Transverse colon (tissue), 4 donors: ENCODE measurements around the gene CCDC188.

Experiments used
- EP300 ChIP-seq: sonication (generic); formaldehyde crosslinking; IDR thresholded peaks from one replicate; pipeline ENCODE4 v1.6.1; 2017; ENCODE audit warnings: antibody characterized with exemption, low read depth
- POLR2A ChIP-seq: fragments of 450-650 bp; IDR thresholded peaks from one replicate; pipeline ENCODE4 v1.6.1; 2016; ENCODE audit warnings: antibody characterized with exemption, mild to moderate bottlenecking, moderate library complexity
- POLR2AphosphoS5 ChIP-seq, 3 donors: sonication (generic); formaldehyde crosslinking; IDR thresholded peaks; one replicate each; pipeline ENCODE4 v1.6.1; 2016; ENCODE audit warnings: antibody characterized with exemption in 3 of 3
- TF ChIP-seq, protein P1 (sequence below), 5 experiments: fragments of 200-600 bp in 3 of 5; fragments of 450-650 bp in 2 of 5; sonication (generic) in 3 of 5; IDR thresholded peaks; 1 replicate in 2 of 5; 2 replicates in 3 of 5; pipeline ENCODE4 v1.5.1; 2016 to 2017; ENCODE audit warnings: antibody characterized with exemption in 5 of 5, inconsistent platforms in 3 of 5, mild to moderate bottlenecking in 2 of 5, moderate library complexity in 1 of 5

DNA sequence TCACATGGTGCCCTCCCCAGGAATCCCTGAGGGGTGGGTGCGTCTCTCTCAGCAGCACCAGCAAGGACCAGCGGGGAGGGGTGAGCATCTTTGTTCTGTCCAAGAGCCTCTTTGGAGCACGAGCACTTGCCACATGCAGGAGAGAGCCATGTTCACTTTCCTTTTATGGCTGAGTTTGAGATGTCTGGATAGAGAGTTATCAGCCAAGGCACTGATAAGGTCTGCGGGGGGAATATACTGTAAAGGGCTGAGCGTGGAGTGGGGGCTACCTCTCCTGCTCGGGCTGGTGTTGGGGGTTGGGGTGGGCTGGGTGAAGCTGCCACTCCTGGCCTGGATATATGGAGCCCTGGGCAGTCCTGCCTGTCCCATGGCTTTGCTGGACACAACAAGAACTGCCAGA lies 34.9 kb upstream of the CCDC188 start:
- no peak for TF ChIP-seq POLR2AphosphoS5 (IDR thresholded peaks at IDR 0.05)
- TF ChIP-seq POLR2A: no peak
- TF ChIP-seq, protein P1, sequence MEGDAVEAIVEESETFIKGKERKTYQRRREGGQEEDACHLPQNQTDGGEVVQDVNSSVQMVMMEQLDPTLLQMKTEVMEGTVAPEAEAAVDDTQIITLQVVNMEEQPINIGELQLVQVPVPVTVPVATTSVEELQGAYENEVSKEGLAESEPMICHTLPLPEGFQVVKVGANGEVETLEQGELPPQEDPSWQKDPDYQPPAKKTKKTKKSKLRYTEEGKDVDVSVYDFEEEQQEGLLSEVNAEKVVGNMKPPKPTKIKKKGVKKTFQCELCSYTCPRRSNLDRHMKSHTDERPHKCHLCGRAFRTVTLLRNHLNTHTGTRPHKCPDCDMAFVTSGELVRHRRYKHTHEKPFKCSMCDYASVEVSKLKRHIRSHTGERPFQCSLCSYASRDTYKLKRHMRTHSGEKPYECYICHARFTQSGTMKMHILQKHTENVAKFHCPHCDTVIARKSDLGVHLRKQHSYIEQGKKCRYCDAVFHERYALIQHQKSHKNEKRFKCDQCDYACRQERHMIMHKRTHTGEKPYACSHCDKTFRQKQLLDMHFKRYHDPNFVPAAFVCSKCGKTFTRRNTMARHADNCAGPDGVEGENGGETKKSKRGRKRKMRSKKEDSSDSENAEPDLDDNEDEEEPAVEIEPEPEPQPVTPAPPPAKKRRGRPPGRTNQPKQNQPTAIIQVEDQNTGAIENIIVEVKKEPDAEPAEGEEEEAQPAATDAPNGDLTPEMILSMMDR (IDR thresholded peaks at IDR 0.05): no peak
- TF ChIP-seq EP300: no peak
